Measurements from ENCODE around the gene HDC. TPM values are rescaled to one million over a fixed set of nuclear protein-coding genes. Genes with fewer than 3 reads are reported as not detected.

Gene HDC
- total RNA-seq, 2 experiments from 2014 or later = 0.13 TPM; not detected in 1

- ATAC-seq = no peak
- H3K36me3 Mint-ChIP-seq (ENCODE audit: low read depth) = no peaks in the 10 kb centered on the region
- no peak overlapping the region for H3K27ac Mint-ChIP-seq
- peak; percentile 12 for DNase-seq
- peaks cover 58% of the 10 kb centered on the region for H3K4me1 Mint-ChIP-seq (ENCODE audit: low read depth)
- POLR2A ChIA-PET = interaction anchor here (0.6 to 1.0 kb wide), 2 partner anchors 74 to 97 kb away, joined by 3 read pairs; no protein-coding TSS in a partner anchor
- no peak overlapping the region for H3K4me3 Mint-ChIP-seq
- H3K27me3 Mint-ChIP-seq (ENCODE audit: low read depth) = no peaks in the 10 kb centered on the region
- H3K9me3 Mint-ChIP-seq (ENCODE audit: insufficient read depth) = no peaks in the 10 kb centered on the region
- CTCF ChIA-PET = interaction anchor here (1.7 to 7.5 kb wide), 4 partner anchors 14 to 72 kb away, joined by 5 to 66 read pairs (median 9); partner anchors contain the start of gene SLC27A2
These were observed 9.1 kb downstream of the HDC start for GRCh38 chr15:50256188-50257041.

GRCh38 chr15:50252556-50252955 lies 13.0 kb downstream of the HDC start:
- H3K4me1 Mint-ChIP-seq (ENCODE audit: low read depth) = peaks cover 52% of the 10 kb centered on the region
- peaks cover 8% of the 10 kb centered on the region for H3K36me3 Mint-ChIP-seq (ENCODE audit: low read depth)
- H3K27me3 Mint-ChIP-seq (ENCODE audit: low read depth) = no peaks in the 10 kb centered on the region
- ChIA-PET CTCF (interaction anchor here (2.2 kb wide), 1 partner anchor 10 kb away, joined by 8 read pairs; no protein-coding TSS in a partner anchor), POLR2A (interaction anchor here (1.3 kb wide), 1 partner anchor 8 kb away, joined by 7 read pairs; no protein-coding TSS in a partner anchor)
- no peaks in the 10 kb centered on the region for H3K9me3 Mint-ChIP-seq (ENCODE audit: insufficient read depth)
- H3K27ac Mint-ChIP-seq = no peak overlapping the region
- DNase-seq (no peak), ATAC-seq (no peak)
- H3K4me3 Mint-ChIP-seq = no peak overlapping the region

- H3K36me3 Mint-ChIP-seq (ENCODE audit: low read depth) = peaks cover 8% of the 10 kb centered on the region
- H3K27me3 Mint-ChIP-seq (ENCODE audit: low read depth) = no peaks in the 10 kb centered on the region
- no peak for ATAC-seq
- H3K27ac Mint-ChIP-seq = no peak overlapping the region
- H3K4me1 Mint-ChIP-seq (ENCODE audit: low read depth) = peaks cover 54% of the 10 kb centered on the region
- ChIA-PET POLR2A (interaction anchor here (0.6 to 1.3 kb wide), 2 partner anchors 9 to 62 kb away, joined by 4 to 7 read pairs; no protein-coding TSS in a partner anchor), CTCF (interaction anchor here (1.0 to 2.2 kb wide), 3 partner anchors 10 to 68 kb away, joined by 3 to 8 read pairs (median 6); no protein-coding TSS in a partner anchor)
- no peak overlapping the region for H3K4me3 Mint-ChIP-seq
- H3K9me3 Mint-ChIP-seq (ENCODE audit: insufficient read depth) = no peaks in the 10 kb centered on the region
- no peak for DNase-seq
These were observed 13.8 kb downstream of the HDC start for GRCh38 chr15:50251638-50252182.

GRCh38 chr15:50250760-50251394 lies 14.6 kb downstream of the HDC start:
- H3K4me1 Mint-ChIP-seq (ENCODE audit: low read depth) = peaks cover 48% of the 10 kb centered on the region
- ChIA-PET CTCF (interaction anchor here (1.3 to 4.0 kb wide), 3 partner anchors 9 to 65 kb away, joined by 6 to 13 read pairs (median 8); no protein-coding TSS in a partner anchor), POLR2A (interaction anchor here (0.7 kb wide), 1 partner anchor 215 kb away, joined by 3 read pairs; no protein-coding TSS in a partner anchor)
- H3K36me3 Mint-ChIP-seq (ENCODE audit: low read depth) = peaks cover 8% of the 10 kb centered on the region
- H3K27ac Mint-ChIP-seq = no peak overlapping the region
- no peaks in the 10 kb centered on the region for H3K27me3 Mint-ChIP-seq (ENCODE audit: low read depth)
- no peak for DNase-seq
- H3K4me3 Mint-ChIP-seq = no peak overlapping the region
- no peak for ATAC-seq
- H3K9me3 Mint-ChIP-seq (ENCODE audit: insufficient read depth) = no peaks in the 10 kb centered on the region

- ATAC-seq (no peak), DNase-seq (no peak)
- no peaks in the 10 kb centered on the region for H3K9me3 Mint-ChIP-seq (ENCODE audit: insufficient read depth)
- no peak overlapping the region for H3K27ac Mint-ChIP-seq
- ChIA-PET CTCF (interaction anchor here (0.6 to 4.6 kb wide), 7 partner anchors 8 to 104 kb away, joined by 3 to 34 read pairs (median 4); no protein-coding TSS in a partner anchor), POLR2A (interaction anchor here (0.8 to 3.8 kb wide), 4 partner anchors 8 to 12 kb away, joined by 3 to 31 read pairs (median 14); no protein-coding TSS in a partner anchor)
- peaks cover 8% of the 10 kb centered on the region for H3K36me3 Mint-ChIP-seq (ENCODE audit: low read depth)
- H3K27me3 Mint-ChIP-seq (ENCODE audit: low read depth) = no peaks in the 10 kb centered on the region
- H3K4me3 Mint-ChIP-seq = no peak overlapping the region
- H3K4me1 Mint-ChIP-seq (ENCODE audit: low read depth) = peaks cover 48% of the 10 kb centered on the region
These were observed 15.8 kb downstream of the HDC start for GRCh38 chr15:50249704-50250103.

GRCh38 chr15:50248994-50249582 lies 16.4 kb downstream of the HDC start:
- Mint-ChIP-seq H3K36me3 (ENCODE audit: low read depth) (peaks cover 8% of the 10 kb centered on the region), H3K27ac (peak overlapping the region; percentile 94), H3K9me3 (ENCODE audit: insufficient read depth) (no peaks in the 10 kb centered on the region), H3K4me1 (ENCODE audit: low read depth) (peaks cover 48% of the 10 kb centered on the region), H3K4me3 (no peak overlapping the region), H3K27me3 (ENCODE audit: low read depth) (no peaks in the 10 kb centered on the region)
- ATAC-seq = no peak
- CTCF ChIA-PET = interaction anchor here (1.0 to 4.6 kb wide), 8 partner anchors 9 to 637 kb away, joined by 3 to 34 read pairs (median 4); no protein-coding TSS in a partner anchor
- no peak for DNase-seq
- POLR2A ChIA-PET = interaction anchor here (0.8 to 3.8 kb wide), 6 partner anchors 7 to 105 kb away, joined by 3 to 31 read pairs (median 6); partner anchors contain the start of gene SLC27A2

GRCh38 chr15:50247819-50248655 lies 17.5 kb downstream of the HDC start:
- peak; percentile 100 for ATAC-seq
- H3K27ac Mint-ChIP-seq = peak overlapping the region; percentile 94
- H3K9me3 Mint-ChIP-seq (ENCODE audit: insufficient read depth) = no peaks in the 10 kb centered on the region
- ChIA-PET POLR2A (interaction anchor here (0.5 to 3.8 kb wide), 10 partner anchors 8 to 107 kb away, joined by 3 to 31 read pairs (median 4); partner anchors contain the start of genes GABPB1, HDC and SLC27A2), CTCF (interaction anchor here (1.1 to 4.6 kb wide), 4 partner anchors 13 to 68 kb away, joined by 3 to 34 read pairs (median 10); no protein-coding TSS in a partner anchor)
- H3K4me1 Mint-ChIP-seq (ENCODE audit: low read depth) = peaks cover 46% of the 10 kb centered on the region
- no peaks in the 10 kb centered on the region for H3K27me3 Mint-ChIP-seq (ENCODE audit: low read depth)
- peak overlapping the region; percentile 62 for H3K4me3 Mint-ChIP-seq
- peaks cover 13% of the 10 kb centered on the region for H3K36me3 Mint-ChIP-seq (ENCODE audit: low read depth)
- peak; percentile 84 for DNase-seq

- POLR2A ChIA-PET = interaction anchor here (0.6 to 3.8 kb wide), 3 partner anchors 11 to 17 kb away, joined by 3 to 24 read pairs (median 3); no protein-coding TSS in a partner anchor
These were observed 18.9 kb downstream of the HDC start for GRCh38 chr15:50246631-50247030.

GRCh38 chr15:50244959-50245624 lies 20.4 kb downstream of the HDC start:
- H3K27ac Mint-ChIP-seq = no peak overlapping the region
- no peaks in the 10 kb centered on the region for H3K27me3 Mint-ChIP-seq (ENCODE audit: low read depth)
- H3K9me3 Mint-ChIP-seq (ENCODE audit: insufficient read depth) = no peaks in the 10 kb centered on the region
- H3K4me3 Mint-ChIP-seq = no peak overlapping the region
- DNase-seq (no peak), ATAC-seq (no peak)
- CTCF ChIA-PET = interaction anchor here (0.5 to 4.6 kb wide), 3 partner anchors 8 to 274 kb away, joined by 3 to 34 read pairs (median 4); no protein-coding TSS in a partner anchor
- H3K36me3 Mint-ChIP-seq (ENCODE audit: low read depth) = peaks cover 13% of the 10 kb centered on the region
- H3K4me1 Mint-ChIP-seq (ENCODE audit: low read depth) = peaks cover 51% of the 10 kb centered on the region
- POLR2A ChIA-PET = no interaction called here

More at GRCh38 chr15:50246631-50247030, 18.9 kb downstream of the HDC start:
- DNase-seq (no peak), ATAC-seq (no peak)
- no peak overlapping the region for H3K4me3 Mint-ChIP-seq
- H3K36me3 Mint-ChIP-seq (ENCODE audit: low read depth) = peaks cover 13% of the 10 kb centered on the region
- no peak overlapping the region for H3K27ac Mint-ChIP-seq
- no peaks in the 10 kb centered on the region for H3K27me3 Mint-ChIP-seq (ENCODE audit: low read depth)
- peaks cover 49% of the 10 kb centered on the region for H3K4me1 Mint-ChIP-seq (ENCODE audit: low read depth)
- CTCF ChIA-PET = interaction anchor here (1.3 to 4.6 kb wide), 3 partner anchors 9 to 63 kb away, joined by 4 to 34 read pairs (median 6); no protein-coding TSS in a partner anchor
- H3K9me3 Mint-ChIP-seq (ENCODE audit: insufficient read depth) = no peaks in the 10 kb centered on the region

- DNase-seq = no peak
- peaks cover 11% of the 10 kb centered on the region for H3K36me3 Mint-ChIP-seq (ENCODE audit: low read depth)
- no peaks in the 10 kb centered on the region for H3K27me3 Mint-ChIP-seq (ENCODE audit: low read depth)
- no peak overlapping the region for H3K27ac Mint-ChIP-seq
- no peak overlapping the region for H3K4me3 Mint-ChIP-seq
- H3K9me3 Mint-ChIP-seq (ENCODE audit: insufficient read depth) = no peaks in the 10 kb centered on the region
- peaks cover 42% of the 10 kb centered on the region for H3K4me1 Mint-ChIP-seq (ENCODE audit: low read depth)
- no peak for ATAC-seq
- POLR2A ChIA-PET = no interaction called here
- CTCF ChIA-PET = no interaction called here
These were observed 21.4 kb downstream of the HDC start for GRCh38 chr15:50244153-50244552.

All from activated CD8-positive, alpha-beta T cell treated with anti-CD3 and anti-CD28 coated beads, Interleukin-2, amount 10 ng/mL, durations not matched to agents 7 days and 5 days (primary cell).